OCI-LY7 (cell line): Measurements from ENCODE around the gene TLR9. TPM values are rescaled to one million over a fixed set of nuclear protein-coding genes. Genes with fewer than 3 reads are reported as not detected.

ENCODE experiments used
- BruUV-seq: library from RNA; stranded (reverse); fragments of 400-500 nt; replicated peaks from 2 replicates; lab custom pipeline; 2021; lab: Mats Ljungman, UMichigan
- CTCF ChIA-PET: fragments of 300-600 bp; sonication (Branson Sonifier 250); formaldehyde crosslinking; loops from one replicate; lab custom pipeline; 2022; ENCODE audit warnings: antibody characterized with exemption; ENCODE audit not compliant: unreplicated experiment; lab: Charles Lee
- POLR2A ChIA-PET: fragments of 300-600 bp; sonication (Branson Sonifier 250); formaldehyde crosslinking; loops from one replicate; lab custom pipeline; 2022; ENCODE audit warnings: antibody characterized with exemption; lab: Charles Lee
- DNase-seq: peaks from one replicate; pipeline ENCODE4 v3.0.0-alpha.2; 2015; ENCODE audit warnings: low spot score
- H2AFZ ChIP-seq: fragments of 200-600 bp; sonication (generic), shearing (Covaris generic); 2 replicates; pipeline ENCODE4 v1.6.1; 2014; ENCODE audit warnings: mild to moderate bottlenecking, antibody characterized with exemption, low read length, moderate library complexity
- H3K27ac ChIP-seq: fragments of 200-600 bp; sonication (generic); 2 replicates; pipeline ENCODE4 v1.5.1; 2014; ENCODE audit warnings: mixed run types, low read depth, mild to moderate bottlenecking, moderate library complexity, low read length, inconsistent platforms; ENCODE audit not compliant: poor library complexity, severe bottlenecking
- H3K36me3 ChIP-seq: fragments of 200-600 bp; sonication (generic); 2 replicates; pipeline ENCODE4 v1.6.1; 2014; ENCODE audit warnings: mild to moderate bottlenecking, antibody characterized with exemption, low read length, moderate library complexity, mixed read lengths; ENCODE audit not compliant: insufficient read depth
- H3K4me1 ChIP-seq: fragments of 200-600 bp; sonication (generic); 2 replicates; pipeline ENCODE4 v1.5.1; 2014; ENCODE audit warnings: mild to moderate bottlenecking, low read length; ENCODE audit not compliant: insufficient read depth, poor library complexity, severe bottlenecking
- H3K4me2 ChIP-seq: fragments of 200-600 bp; sonication (generic); 2 replicates; pipeline ENCODE4 v1.6.1; 2014; ENCODE audit warnings: mild to moderate bottlenecking, low read length
- H3K4me3 ChIP-seq: fragments of 200-600 bp; sonication (generic); 2 replicates; pipeline ENCODE4 v1.5.1; 2014; ENCODE audit warnings: mild to moderate bottlenecking, low read depth, low read length; ENCODE audit not compliant: poor library complexity, severe bottlenecking
- H3K79me2 ChIP-seq: fragments of 200-600 bp; sonication (generic); 2 replicates; pipeline ENCODE4 v1.6.1; 2016; ENCODE audit warnings: low read depth, mild to moderate bottlenecking, low read length, moderate library complexity, mixed read lengths; ENCODE audit not compliant: insufficient read depth
- H3K9me2 ChIP-seq: fragments of 200-600 bp; sonication (generic); 2 replicates; pipeline ENCODE4 v1.6.1; 2016; ENCODE audit warnings: mild to moderate bottlenecking, low read length, mixed read lengths; ENCODE audit not compliant: insufficient read depth
- H3K9me3 ChIP-seq: fragments of 200-600 bp; sonication (generic); 2 replicates; pipeline ENCODE4 v1.6.1; 2014; ENCODE audit warnings: mild to moderate bottlenecking, mixed run types, low read length, mixed read lengths
- H4K20me1 ChIP-seq: fragments of 200-600 bp; sonication (generic); 2 replicates; pipeline ENCODE4 v1.6.1; 2014; ENCODE audit warnings: mild to moderate bottlenecking, antibody characterized with exemption, low read length, moderate library complexity, mixed read lengths; ENCODE audit not compliant: insufficient read depth
- EZH2phosphoT487 ChIP-seq: fragments of 200-600 bp; sonication (generic); IDR thresholded peaks from 2 replicates; pipeline ENCODE4 v1.6.1; 2018; ENCODE audit warnings: low read depth, borderline replicate concordance, mild to moderate bottlenecking, mixed run types, antibody characterized with exemption, low read length, moderate library complexity, mixed read lengths
- intact Hi-C: fragments of 100-400 bp; cut with micrococcal nuclease; formaldehyde crosslinking; loops from one replicate; pipeline ENCODE4 v1.10.0; 2022; ENCODE audit not compliant: unreplicated experiment
- total RNA-seq, 2 experiments: library from RNA; depleted of rRNA in 1 of 2; stranded (reverse); fragments of >200 nt in 1 of 2; shearing (Covaris generic) in 1 of 2; gene quantifications; 2 replicates each; pipeline ENCODE4 v1.2.3, GENCODE V29; 2014 to 2022
- TF ChIP-seq, protein P1 (sequence below): fragments of 200-600 bp; sonication (generic); conservative IDR thresholded peaks from 2 replicates; pipeline ENCODE4 v1.5.1; 2014; ENCODE audit warnings: mild to moderate bottlenecking, antibody characterized with exemption, low read length, moderate library complexity, mixed read lengths

The TLR9 gene
- total RNA-seq, 2 experiments from 2014 or later, result 1.7 to 9.0 TPM

DNA sequence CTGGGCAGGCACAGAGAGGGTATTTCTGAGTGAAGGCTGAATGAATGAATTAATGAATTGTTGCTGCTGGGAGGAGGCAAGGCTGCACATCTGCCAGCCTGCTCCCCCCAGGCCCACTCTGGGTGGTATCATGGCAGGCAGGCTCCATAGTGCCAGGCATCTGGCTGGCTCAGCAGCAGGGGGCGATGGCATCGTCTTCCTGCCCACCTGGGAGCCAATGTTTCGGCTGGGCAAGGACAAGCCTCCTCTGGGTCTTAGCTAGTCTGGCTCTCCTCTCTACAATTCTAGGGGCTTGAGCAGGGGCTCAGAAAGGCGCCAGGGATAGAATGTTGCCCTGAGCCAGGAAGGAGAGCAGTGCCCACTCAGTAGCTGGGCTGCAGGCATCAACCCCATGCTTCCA, 1.7 kb upstream of the TLR9 start:
- H2AFZ ChIP-seq, result no peak overlapping the region
- ChIA-PET CTCF (no interaction called here), POLR2A (interaction anchor here (0.7 to 1.0 kb wide), 2 partner anchors 15 to 111 kb away, joined by 3 read pairs; no protein-coding TSS in a partner anchor)
- no peak for DNase-seq
- no peaks in the 10 kb centered on the region for H3K9me2 ChIP-seq
- peaks cover 54% of the 10 kb centered on the region for H3K36me3 ChIP-seq
- no peaks in the 10 kb centered on the region for H4K20me1 ChIP-seq
- peaks cover 39% of the 10 kb centered on the region for H3K4me1 ChIP-seq
- peak overlapping the region; percentile 90 for H3K4me2 ChIP-seq
- BruUV-seq, result no TSS peak
- no peak overlapping the region for H3K4me3 ChIP-seq
- no peaks in the 10 kb centered on the region for H3K9me3 ChIP-seq
- H3K79me2 ChIP-seq, result peaks cover 22% of the 10 kb centered on the region; the same call in 1 of the 2 replicates
- peak overlapping the region; percentile 91 for H3K27ac ChIP-seq
- intact Hi-C loops, result loop anchor here (5.0 kb wide), 2 partner anchors 75 to 220 kb away; partner anchors contain the start of genes POC1A and SEMA3G
- no peak for TF ChIP-seq EZH2phosphoT487
- TF ChIP-seq, protein P1, sequence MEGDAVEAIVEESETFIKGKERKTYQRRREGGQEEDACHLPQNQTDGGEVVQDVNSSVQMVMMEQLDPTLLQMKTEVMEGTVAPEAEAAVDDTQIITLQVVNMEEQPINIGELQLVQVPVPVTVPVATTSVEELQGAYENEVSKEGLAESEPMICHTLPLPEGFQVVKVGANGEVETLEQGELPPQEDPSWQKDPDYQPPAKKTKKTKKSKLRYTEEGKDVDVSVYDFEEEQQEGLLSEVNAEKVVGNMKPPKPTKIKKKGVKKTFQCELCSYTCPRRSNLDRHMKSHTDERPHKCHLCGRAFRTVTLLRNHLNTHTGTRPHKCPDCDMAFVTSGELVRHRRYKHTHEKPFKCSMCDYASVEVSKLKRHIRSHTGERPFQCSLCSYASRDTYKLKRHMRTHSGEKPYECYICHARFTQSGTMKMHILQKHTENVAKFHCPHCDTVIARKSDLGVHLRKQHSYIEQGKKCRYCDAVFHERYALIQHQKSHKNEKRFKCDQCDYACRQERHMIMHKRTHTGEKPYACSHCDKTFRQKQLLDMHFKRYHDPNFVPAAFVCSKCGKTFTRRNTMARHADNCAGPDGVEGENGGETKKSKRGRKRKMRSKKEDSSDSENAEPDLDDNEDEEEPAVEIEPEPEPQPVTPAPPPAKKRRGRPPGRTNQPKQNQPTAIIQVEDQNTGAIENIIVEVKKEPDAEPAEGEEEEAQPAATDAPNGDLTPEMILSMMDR, result peak; percentile 45

GRCh38 chr3:52226229-52226817, 878 bp upstream of the TLR9 start:
- Histone ChIP-seq H3K4me1 (peaks cover 37% of the 10 kb centered on the region), H3K9me3 (no peaks in the 10 kb centered on the region), H3K4me3 (peak overlapping the region; percentile 73), H3K79me2 (peaks cover 22% of the 10 kb centered on the region; the same call in 1 of the 2 replicates), H3K36me3 (peaks cover 57% of the 10 kb centered on the region), H3K4me2 (peak overlapping the region; percentile 90), H4K20me1 (no peaks in the 10 kb centered on the region), H3K9me2 (no peaks in the 10 kb centered on the region), H2AFZ (no peak overlapping the region), H3K27ac (peak overlapping the region; percentile 91)
- ChIA-PET POLR2A (interaction anchor here (0.8 to 2.5 kb wide), 14 partner anchors 11 to 170 kb away, joined by 3 to 27 read pairs (median 4); partner anchors contain the start of genes DUSP7, GLYCTK, TWF2 and WDR82), CTCF (interaction anchor here (1.2 kb wide), 2 partner anchors 11 to 13 kb away, joined by 4 to 8 read pairs; partner anchors contain the start of gene TWF2)
- intact Hi-C loops, result loop anchor here (1.0 to 5.0 kb wide), 3 partner anchors 13 to 221 kb away; partner anchors contain the start of genes POC1A, SEMA3G and TWF2
- peak; percentile 63 for DNase-seq
- TF ChIP-seq, protein P1, result peak; percentile 44
- no peak for TF ChIP-seq EZH2phosphoT487
- BruUV-seq, result no TSS peak
